Fibroblast of peridontal ligament (primary cell): ENCODE results near the gene MAPK14.
"Not testable (repeated sequence)": the region's sequence is repeated elsewhere in the genome, so short reads cannot be mapped to it uniquely, and the experiment has no call there.

Experiments
- DNase-seq: peaks from one replicate; pipeline ENCODE4 v3.0.0-alpha.2; 2010; ENCODE audit errors: extremely low read depth

MAPK14 gene

DNA sequence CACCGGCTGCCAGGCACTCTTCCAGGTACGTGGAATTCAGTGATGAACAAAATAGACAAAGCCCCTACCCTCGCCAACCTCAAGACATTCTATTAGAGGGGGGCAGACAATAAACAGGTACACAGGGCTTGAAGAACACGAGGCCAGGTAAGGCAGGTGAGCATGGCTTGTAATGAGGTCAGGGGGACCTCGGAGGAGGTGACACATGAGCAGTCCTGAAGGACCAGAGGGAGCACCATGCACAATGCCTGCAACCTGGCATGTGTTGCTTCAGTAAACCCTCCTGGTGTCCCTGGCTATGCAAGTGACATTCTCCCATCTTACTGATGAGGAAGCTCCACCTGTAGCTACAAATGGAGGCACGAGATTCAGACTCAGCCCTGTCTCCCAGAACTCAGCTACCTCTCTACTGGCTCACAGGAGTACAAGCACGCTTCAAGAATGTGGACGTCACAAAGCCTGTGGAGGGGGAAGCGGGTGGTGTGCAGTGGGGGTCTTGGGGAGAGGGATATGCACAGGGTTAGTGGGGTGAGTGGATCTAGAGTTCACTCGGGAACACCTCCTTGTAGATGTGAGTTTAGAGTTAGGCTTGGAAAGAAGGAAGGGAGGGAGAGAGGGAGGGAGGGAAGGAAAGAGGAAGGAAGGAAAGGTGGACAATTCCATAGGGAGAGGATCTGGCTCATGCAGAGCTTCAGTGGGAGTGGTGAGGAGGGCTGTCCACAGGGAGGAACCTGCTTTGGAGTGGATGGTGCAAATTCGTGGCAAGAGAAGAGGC is 95.1 kb downstream of the MAPK14 start:
- no peak for DNase-seq

DNA sequence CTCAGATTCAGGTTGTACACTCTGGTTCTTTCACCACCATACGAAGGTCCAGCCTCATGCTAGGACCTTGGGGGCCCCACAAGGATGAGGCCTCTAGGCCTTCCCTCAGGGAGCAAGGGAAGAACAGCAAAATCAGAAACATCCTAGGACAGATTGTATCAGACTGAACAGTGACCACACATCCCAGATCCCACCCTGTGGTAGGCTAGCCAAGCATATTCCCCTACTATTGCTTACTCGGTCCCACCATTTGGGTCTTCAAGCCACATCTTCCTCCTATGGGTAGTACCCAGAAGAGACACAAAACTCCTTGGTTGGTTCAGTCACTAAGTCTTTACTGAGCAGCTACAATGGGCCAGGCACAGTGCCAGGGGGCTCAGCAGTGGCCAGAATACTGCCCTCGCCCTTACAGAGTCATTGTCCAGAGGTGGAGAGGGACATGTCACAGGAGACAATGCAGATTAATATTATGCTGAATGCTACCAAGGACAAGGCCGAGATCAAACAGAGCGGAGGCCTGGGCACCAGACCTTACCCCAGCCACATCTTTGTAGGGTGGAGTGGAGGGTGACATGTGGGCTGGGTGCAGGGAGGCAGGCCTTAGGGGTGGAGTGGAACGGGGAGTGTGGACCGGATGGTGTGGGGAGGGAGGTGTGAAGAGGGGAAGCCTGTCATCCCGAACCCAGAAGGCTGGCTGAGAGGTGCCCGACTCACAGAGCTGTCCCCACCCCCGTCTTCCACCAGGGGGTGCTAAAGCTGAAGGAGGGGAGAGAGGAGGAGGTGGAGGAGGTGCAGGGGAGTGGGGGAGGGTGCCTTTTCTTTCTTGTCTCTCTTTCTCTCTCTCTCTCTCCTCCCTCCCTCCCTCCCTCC is 95.9 kb downstream of the MAPK14 start:
- peak; percentile 68 for DNase-seq

DNA sequence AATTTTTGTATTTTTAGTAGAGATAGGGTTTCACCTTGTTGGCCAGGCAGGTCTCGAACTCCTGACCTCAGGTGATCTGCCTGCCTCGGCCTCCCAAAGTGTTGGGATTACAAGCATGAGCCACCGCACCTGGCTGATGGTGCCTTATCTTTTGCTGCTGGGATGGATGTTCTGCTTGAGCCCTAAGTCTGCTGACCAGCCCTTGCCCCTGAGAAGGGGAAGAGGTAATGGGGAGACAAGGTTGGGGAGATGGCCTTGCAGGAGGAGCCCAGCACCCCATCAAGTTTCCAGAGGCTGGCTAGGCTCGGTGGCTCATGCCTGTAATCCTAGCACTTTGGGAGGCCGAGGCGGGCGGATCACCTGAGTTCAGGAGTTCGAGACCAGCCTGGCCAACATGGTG is 96.7 kb downstream of the MAPK14 start:
- DNase-seq: not testable (repeated sequence)

DNA sequence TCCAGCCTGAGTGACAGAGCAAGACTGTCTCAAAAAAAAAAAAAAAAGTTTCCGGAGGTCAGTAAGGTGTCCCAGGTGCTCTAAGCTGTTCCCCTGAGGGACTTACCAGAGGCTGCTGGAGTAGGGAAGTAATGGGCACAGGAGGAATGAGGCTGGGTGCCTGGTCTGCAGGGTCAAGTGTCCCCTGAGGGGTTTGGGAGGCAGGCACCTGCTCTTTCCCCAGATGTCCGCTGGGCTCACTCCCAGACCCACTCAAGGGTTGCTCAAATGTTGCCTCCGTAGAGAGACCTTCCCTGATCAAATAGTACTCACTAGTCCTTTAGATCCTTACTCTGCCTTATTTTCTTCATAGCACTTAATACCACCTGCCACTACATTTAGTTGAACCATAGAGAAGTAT is 97.3 kb downstream of the MAPK14 start:
- DNase-seq: no peak

DNA sequence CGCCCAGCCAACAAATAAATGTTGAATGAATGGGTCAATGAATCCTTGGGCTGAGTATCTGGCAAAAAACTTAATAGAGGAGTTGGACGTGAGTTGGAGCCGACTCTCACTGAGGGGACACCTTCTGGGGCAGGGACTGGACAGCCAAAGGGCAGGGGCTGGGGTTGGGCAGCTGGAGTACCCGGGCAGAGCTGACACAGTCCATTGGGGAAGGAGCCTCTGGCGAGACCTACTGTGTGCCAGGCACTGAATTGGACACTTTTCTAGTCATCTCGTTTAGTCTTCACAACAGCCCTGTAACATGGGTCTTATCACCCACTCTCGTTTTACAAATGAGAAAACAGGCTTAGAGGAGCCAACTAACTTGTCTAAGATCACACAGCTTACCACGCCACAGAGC is 98.0 kb downstream of the MAPK14 start:
- DNase-seq: no peak

DNA sequence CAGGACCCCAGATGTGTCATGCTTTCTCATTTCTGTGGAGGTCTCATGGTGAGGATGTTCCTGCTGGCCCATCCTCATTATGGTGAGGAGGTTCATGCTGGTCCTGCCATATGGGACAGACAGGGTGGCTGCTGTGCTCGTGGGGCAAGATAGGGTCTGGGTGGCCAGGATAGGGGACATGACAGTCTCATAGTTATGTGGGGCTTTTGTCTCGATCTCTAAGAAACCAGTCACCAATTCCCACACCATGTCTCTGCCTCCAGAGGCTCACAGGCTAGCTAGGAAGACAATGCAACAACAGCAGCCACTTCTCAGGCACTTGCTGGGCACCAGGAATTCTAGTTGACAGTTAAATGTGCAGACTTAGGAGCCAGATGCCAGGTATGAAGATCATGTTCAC is 98.5 kb downstream of the MAPK14 start:
- DNase-seq: no peak

DNA sequence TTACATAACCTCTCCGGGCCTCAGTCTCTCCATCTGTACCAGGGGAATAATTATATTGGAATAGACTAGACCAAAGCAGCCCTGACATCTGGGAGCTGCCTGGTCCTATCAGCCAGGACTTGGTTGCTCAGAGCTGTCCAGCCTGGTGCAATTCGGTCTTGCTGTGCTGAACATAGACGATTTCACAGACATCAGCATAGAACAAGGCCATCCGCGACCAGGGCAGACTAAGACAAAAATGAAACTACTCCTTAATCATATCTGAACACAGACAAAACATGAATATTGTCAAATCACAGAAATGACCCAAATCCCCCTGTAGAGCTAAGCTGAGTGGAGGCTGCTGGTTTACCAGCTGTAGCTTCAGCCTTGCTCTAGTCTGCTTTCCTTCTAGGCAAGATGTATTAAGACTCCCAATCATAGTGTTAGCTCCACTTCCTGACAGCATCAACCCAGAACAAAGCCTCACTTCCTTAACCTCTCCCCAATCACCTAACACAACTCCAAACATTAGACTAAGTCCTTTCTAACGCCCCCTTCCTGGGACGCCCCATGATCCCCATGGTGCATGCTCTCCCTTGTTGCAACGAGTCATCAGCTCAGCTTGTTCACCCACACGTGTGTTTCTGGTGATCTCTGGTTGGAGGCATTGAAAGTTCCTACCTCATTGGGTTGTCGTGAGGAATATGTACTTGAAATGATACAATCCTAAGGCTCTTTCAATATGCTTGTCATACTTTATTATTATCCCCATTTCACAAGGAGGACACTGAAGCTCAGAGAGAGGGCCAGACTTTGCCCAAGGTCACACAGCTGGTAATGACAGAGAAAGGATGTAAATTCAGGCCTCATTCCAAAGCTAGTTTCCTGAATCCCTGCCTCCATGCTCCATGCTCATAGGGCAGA is 99.2 kb downstream of the MAPK14 start:
- peak; percentile 28 for DNase-seq

DNA sequence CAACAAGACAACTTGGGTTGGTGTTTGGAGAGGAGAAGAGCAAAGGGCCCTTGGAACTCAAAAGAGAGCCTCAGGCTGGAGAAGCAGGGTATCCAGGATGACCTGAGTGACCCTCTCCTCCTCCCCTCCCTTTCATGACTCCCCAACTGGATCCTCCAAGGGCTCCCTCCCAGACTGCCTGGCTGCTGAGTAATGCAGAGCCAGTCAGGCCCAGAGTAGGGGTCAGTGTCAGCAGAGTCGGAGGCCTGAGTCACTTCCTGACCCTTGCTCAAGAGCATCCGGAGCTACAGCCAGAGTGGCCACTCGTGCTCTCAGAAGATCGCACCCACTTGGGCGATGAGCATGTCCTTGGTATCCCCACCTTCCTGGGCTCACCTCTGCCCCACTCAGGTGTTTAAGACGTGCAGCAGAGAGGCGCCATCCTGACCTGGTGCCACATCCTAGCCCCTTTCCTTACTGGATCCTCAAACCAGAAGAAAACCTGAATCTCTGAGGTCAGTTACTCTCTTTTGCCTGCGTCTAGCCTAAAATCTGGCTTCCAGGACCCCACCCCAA is 99.9 kb downstream of the MAPK14 start:
- DNase-seq: peak; percentile 63

DNA sequence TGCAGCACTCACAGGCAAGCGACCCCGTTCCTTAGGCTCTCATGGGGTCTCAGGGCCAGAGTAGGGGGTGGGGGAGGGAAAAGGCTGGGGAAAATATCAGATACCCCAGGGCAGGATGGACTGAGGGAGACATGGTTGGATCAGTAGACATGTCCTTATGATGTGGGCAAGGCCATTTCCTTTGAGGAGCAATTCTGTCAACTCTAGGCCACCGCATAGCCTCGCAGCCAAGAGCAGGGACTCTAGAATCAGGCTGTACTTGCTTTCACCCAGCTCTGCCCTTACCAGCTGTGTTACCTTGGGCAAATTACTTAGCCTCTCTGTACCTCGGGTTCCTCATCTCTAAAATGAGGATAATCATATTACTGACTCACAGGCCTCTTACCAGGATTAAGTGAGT is 100.5 kb downstream of the MAPK14 start:
- DNase-seq: no peak

DNA sequence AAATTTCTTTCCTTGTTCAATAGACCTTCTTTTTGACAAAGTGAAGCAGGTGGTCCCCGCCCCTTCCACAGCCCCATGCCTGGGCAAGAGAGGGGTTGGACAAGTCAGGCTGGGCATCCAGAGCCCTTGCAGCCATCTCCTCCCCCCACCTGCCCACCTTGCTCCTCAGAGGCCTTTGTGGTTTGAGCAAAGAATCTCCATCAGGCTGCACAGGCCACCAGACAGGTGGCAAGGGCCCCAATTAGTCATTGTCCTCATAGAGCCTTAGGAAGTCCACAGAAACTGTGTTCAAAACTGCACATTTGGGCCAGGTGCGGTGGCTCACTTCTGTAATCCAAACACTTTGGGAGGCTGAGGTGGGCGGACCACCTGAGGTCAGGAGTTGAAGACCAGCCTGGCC is 101.2 kb downstream of the MAPK14 start:
- DNase-seq: no peak

DNA sequence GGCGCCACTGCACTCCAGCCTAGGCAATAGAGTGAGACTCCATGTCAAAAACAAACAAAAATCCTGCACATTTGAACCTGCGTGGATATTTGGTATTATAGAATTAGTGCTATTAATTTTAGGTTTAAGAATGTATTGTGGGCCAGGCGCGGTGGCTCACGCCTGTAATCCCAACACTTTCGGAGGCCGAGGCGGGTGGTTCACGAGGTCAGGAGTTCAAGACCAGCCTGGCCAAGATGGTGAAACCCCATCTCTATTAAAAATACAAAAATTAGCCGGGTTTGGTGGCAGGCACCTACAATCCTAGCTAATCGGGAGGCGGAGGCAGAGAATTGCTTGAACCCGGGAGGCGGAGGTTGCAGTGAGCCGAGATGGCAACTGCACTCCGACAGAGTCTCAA is 101.7 kb downstream of the MAPK14 start:
- not testable (repeated sequence) for DNase-seq

DNA sequence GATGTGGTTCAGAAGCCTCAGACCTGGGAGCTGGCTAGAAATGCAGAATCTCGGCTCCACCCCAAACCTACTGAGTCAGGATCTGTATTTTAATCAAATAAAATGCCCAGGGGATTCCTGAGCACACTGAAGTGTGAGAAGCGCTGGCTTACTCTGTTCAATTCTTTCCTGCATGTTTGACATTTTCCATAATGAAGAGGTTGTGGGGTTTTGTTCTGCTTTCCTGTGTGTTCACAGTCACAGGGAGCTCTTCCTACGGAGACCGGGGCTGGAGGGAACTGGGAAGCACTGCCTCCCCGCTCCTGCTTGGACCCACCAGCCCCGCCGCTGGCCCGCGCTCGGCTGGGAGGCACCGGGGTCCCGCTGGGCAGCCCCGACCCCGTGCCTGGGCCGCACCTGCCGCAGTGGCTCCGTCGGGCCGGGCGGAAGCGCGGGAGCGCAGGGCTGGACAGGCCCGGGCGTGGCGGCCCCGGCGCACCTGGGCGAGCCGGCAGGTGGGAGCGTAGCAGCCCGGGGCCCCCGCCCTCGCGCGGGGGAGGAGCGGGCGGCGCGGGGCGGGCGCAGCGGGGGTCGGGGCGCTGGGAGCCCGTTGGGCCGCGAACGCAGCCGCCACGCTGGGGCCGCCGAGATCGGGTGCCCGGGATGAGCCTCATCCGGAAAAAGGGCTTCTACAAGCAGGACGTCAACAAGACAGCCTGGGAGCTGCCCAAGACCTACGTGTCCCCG is 102.5 kb downstream of the MAPK14 start, which contains the start of gene MAPK13:
Gene MAPK13 (plus strand): TSS at position 573 of the 726 bp plus-strand sequence. CDS start 70 bp downstream, at position 643.
- peak; percentile 49 for DNase-seq

DNA sequence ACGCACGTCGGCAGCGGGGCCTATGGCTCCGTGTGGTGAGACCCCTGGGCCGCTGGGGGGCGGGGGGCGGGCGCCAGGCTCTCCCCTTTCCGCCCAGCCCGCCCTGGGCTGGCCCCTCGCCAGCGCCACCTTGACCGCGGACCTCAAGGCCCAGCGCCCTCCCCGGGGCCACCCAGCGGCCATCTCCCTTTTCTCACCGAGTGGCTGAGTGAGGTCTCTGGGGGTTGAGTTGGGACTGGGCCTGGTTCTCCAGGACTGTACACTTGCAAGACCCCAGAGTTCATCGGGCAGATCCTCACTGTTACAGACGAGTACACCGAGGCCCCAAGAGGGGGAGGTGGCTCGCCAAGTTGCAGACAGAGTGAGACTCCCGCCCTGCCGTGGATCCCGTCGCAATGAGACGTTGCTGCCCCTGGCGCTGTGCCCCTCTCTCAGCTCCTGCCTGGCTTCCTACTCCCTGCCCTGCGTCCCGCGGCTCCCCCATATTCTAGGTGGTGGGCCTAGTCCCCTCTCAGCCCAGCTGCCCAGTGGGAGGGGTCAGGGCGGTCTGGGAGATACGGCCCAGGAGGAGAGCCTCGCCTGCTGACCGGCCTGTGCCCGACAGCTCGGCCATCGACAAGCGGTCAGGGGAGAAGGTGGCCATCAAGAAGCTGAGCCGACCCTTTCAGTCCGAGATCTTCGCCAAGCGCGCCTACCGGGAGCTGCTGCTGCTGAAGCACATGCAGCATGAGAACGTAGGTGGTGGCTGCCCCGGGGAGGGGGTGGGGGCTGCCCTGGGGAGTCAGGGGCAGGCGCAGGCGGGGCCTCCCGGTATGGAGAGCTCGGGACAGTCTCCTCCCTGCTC is 103.3 kb downstream of the MAPK14 start:
- no peak for DNase-seq

DNA sequence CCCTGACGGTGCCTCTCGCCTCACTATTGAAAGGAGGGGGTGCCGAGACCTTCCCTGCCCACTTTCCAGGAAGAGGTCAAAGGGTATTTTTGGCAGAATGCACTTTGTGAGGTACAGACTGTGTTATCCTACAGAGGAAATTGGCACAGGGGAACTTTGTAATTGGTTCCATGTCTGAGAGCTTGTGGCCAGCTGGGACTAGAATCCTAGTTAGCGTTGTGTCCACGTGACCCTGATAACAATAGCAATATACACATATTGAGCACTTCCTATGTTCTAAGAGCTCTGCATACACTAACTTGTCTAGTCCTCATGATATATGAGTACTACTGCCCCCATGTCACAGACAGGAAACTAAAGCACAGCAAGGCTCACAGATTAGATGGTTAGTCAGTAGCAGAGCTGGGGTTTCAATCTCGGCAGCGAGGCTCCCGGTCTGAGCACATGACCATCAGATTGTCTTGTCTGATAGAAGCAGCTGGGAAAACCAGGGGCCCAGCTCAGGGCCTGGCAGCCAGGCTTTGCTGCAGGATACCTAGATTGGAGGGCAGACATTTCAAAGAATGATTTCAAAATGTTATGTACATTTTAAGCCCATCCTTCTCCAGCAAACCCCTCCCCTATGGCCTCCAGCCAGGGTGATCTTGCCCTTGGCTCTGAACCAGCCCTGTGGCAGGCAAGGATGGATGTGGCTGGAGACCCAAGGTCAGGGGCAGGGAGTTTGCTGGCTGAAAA is 104.1 kb downstream of the MAPK14 start:
- DNase-seq: peak; percentile 46

DNA sequence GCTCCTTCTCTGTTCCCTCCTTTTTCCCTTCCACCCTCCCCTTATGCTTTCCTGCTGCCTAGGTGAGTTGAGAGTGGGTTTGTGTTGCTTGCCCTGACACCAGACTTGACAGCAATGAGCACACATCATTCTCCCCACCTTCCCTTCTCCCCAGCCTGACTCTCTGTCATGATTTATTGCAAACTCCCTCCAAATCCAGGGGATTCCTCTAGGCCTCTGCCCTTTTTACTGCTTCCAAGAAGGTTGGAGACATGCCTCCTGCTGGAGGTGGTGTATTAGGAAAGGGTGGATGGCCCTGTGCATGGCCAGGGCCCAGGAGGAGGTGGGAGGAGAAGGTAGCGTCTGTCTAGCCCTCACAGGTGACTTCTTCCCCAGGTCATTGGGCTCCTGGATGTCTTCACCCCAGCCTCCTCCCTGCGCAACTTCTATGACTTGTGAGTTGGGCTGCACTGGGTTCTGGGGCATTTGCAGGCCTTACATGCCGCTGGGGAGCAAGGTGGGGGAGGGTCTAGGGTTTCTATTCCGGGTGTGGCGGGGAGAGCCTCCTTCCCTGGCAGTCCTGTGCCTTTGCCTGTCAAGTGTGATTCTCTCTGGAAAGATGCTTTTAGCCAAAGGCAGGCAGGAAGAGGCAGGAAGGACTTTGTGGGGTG is 104.8 kb downstream of the MAPK14 start:
- no peak for DNase-seq

DNA sequence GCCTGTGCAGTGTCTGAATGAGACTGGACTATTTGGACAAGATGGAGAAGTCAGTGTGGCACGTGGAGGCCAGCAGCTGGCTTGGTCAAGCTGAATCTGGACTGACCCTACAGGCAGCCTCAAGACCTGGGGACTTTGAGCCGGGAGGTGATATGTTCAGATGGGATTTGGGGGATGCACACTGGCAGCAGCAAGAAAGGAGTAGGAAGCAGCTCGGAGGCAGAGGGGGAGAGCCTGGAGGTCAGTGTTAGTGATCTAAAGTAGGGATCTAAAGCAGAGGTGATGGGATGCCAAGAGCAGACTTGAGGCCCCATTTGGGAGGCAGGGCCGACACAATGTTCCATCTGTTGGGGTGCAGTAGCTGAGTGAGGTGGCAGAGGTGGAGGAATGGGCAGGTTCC is 105.5 kb downstream of the MAPK14 start:
- no peak for DNase-seq

DNA sequence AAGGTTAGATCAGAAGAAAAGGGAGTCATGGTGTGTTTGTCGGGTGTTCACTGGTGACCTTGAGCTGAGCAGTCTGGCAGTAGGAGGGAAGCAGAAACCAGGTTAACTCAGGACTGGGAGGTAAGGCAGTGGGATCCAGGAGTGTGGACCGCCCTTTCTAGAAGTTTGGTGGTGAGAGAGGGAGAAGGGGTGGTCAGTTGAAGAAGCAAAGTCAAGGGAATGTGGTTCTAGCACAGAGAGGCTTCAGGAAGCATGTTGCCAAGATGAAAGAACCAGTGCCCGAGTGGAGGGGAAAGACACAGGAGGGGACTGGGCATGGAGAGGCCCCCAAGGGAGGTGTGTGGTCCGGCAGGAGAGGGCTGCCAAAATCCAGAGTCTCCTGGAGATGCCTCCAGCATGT is 106.3 kb downstream of the MAPK14 start:
- DNase-seq: no peak

DNA sequence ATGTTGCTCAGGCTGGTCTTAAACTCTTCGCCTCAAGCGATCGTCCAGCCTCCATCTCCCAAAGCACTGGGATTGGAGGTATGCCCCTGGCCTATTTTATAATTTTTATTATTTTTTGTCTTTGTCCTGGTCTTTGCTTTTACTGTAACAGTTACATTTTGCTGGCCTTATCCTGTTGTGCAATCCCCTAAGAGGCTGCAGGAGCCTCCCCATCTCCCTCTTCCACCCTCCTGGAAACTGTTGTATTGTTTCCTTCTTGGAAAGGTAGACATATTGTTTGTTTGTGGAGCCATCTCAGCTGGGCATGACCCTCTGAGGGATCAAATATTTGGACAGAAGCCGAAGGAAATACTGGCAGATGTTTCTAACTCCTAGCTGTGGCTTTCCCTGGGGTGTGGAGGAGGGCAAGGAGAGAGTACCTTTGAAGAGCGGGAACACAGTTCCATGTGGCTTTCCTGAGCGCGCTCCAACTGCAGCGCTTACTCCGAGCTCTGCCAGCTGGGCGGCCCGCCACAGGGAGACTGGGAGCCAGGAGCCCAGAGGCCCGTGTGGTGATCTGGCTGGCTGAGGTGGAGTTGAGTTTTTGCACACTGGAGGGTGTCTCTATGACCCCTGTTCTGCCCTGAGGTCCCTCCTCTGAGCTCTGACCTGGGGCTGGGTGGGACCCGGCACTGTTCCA is 107.6 kb downstream of the MAPK14 start:
- no peak for DNase-seq
